ENCODE data around the gene IFNAR1.

GRCh38 chr21:33397717-33398116, 72.9 kb downstream of the IFNAR1 start:
- TF ChIP-seq CTCF (conservative IDR thresholded peaks at IDR 0.05) (no peak), ZFX (IDR thresholded peaks at IDR 0.05) (no peak)

Measured in C4-2B (cell line).